Measurements from ENCODE around the gene PANX1. TPM values are rescaled to one million over a fixed set of nuclear protein-coding genes. Genes with fewer than 3 reads are reported as not detected.

Gene PANX1
- total RNA-seq, 4 donors from 2014 or later, result 29.9 to 43.2 (median 35.9) TPM

GRCh38 chr11:94149431-94150017 lies 20.9 kb downstream of the PANX1 start:
- H3K36me3 ChIP-seq, result peaks cover 0 to 9% of the 10 kb centered on the region in 2 donors
- ATAC-seq, result no peak
- peaks cover 0 to 82% (median 17%) of the 10 kb centered on the region in 3 donors for H3K4me1 ChIP-seq
- H3K4me3 ChIP-seq, result no peak overlapping the region
- 63 to 80% methylated on average over 1 to 2 of the region's 3 CpGs for WGBS, 2 donors (ENCODE audit: low coverage in 1 of 2)
- TF ChIP-seq POLR2A (IDR thresholded peaks at IDR 0.05) (no peak), EP300 (IDR thresholded peaks at IDR 0.05) (no peak), POLR2AphosphoS5 (IDR thresholded peaks at IDR 0.05) (no peak)
- TF ChIP-seq, protein P1, sequence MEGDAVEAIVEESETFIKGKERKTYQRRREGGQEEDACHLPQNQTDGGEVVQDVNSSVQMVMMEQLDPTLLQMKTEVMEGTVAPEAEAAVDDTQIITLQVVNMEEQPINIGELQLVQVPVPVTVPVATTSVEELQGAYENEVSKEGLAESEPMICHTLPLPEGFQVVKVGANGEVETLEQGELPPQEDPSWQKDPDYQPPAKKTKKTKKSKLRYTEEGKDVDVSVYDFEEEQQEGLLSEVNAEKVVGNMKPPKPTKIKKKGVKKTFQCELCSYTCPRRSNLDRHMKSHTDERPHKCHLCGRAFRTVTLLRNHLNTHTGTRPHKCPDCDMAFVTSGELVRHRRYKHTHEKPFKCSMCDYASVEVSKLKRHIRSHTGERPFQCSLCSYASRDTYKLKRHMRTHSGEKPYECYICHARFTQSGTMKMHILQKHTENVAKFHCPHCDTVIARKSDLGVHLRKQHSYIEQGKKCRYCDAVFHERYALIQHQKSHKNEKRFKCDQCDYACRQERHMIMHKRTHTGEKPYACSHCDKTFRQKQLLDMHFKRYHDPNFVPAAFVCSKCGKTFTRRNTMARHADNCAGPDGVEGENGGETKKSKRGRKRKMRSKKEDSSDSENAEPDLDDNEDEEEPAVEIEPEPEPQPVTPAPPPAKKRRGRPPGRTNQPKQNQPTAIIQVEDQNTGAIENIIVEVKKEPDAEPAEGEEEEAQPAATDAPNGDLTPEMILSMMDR (IDR thresholded peaks at IDR 0.05), result no peak
- H3K27ac ChIP-seq, result no peak overlapping the region
- no peaks in the 10 kb centered on the region for H3K27me3 ChIP-seq
- H3K9me3 ChIP-seq, result no peaks in the 10 kb centered on the region

- ATAC-seq, result no peak
- no peak overlapping the region for H3K4me3 ChIP-seq
- H3K27me3 ChIP-seq, result no peaks in the 10 kb centered on the region
- peaks cover 0 to 9% of the 10 kb centered on the region in 2 donors for H3K36me3 ChIP-seq
- H3K27ac ChIP-seq, result no peak overlapping the region
- WGBS, 2 donors (ENCODE audit: low coverage in 1 of 2), result 76 to 91% methylated on average over 3 of the region's 3 CpGs
- H3K9me3 ChIP-seq, result no peaks in the 10 kb centered on the region
- TF ChIP-seq POLR2AphosphoS5 (IDR thresholded peaks at IDR 0.05), result no peak
- TF ChIP-seq, protein P1 (IDR thresholded peaks at IDR 0.05), result no peak
- no peak for TF ChIP-seq POLR2A (IDR thresholded peaks at IDR 0.05)
- no peak for TF ChIP-seq EP300 (IDR thresholded peaks at IDR 0.05)
- peaks cover 0 to 81% (median 17%) of the 10 kb centered on the region in 3 donors for H3K4me1 ChIP-seq
Observed at GRCh38 chr11:94150056-94150455, 21.4 kb downstream of the PANX1 start.

DNA sequence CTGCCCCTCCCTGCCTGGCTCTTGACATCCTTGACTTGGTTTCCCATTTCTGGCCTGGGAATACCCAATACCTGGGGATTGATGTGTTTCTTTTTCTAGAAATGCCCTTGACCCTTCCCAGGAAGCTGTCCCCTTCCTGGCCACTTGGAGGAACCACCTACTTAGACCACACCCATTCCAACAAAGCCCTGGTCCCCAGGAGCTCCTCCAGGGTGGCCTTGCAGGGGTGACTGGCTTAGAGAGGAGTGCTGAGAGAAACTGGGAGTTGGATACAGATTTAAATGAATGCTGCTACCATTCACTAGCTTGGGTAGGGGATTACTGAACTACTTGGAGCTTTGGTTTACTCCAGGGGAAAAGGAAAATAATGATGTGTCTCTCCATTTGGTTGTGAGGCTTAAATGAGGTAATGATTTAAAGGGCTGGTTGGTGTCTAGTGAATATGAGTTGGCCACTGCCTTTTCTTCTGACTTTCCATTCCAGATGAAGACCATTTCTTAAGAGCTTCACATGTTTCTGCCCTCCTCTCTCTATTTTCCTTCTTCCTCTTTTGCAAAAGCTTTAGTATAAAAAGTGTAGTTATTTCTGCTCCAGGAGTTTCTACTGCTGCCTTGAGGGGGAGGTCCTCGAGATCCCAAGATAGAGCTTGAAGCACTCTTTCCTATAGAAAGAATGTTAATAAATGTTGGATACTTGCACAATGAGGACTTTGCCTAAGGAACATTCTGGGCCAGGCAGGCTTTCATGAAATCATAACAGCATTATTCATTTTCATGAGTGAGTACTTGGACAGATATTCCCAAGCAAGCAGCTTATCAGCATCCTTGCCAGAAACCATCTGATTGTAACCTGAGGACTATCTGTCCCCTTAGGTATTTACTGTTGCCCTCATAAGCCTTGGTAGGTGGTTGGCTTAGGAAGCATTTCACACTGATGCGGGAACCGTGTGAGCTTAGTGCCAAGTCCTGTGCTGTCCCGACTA lies 22.4 kb downstream of the PANX1 start:
- Histone ChIP-seq H3K27ac (no peak overlapping the region), H3K4me3 (no peak overlapping the region), H3K4me1 (peaks cover 0 to 78% (median 17%) of the 10 kb centered on the region in 3 donors), H3K27me3 (no peaks in the 10 kb centered on the region), H3K36me3 (peaks cover 0 to 9% of the 10 kb centered on the region in 2 donors), H3K9me3 (no peaks in the 10 kb centered on the region)
- TF ChIP-seq POLR2AphosphoS5 (IDR thresholded peaks at IDR 0.05) (no peak), POLR2A (IDR thresholded peaks at IDR 0.05) (no peak), EP300 (IDR thresholded peaks at IDR 0.05) (no peak)
- TF ChIP-seq, protein P1 (IDR thresholded peaks at IDR 0.05), result no peak
- 80 to 84% methylated on average over 2 to 3 of the region's 4 CpGs for WGBS, 2 donors (ENCODE audit: low coverage in 1 of 2)
- no peak for ATAC-seq

GRCh38 chr11:94151903-94152677 lies 23.4 kb downstream of the PANX1 start:
- H3K27ac ChIP-seq, result peak overlapping the region in 1 of 4 donors; percentile 29
- no peaks in the 10 kb centered on the region for H3K27me3 ChIP-seq
- TF ChIP-seq, protein P1 (IDR thresholded peaks at IDR 0.05), result no peak
- peak; percentile 49 for TF ChIP-seq POLR2AphosphoS5 (IDR thresholded peaks at IDR 0.05)
- no peaks in the 10 kb centered on the region for H3K9me3 ChIP-seq
- WGBS, 2 donors (ENCODE audit: low coverage in 1 of 2), result 77 to 88% methylated on average over 3 to 5 of the region's 6 CpGs
- peak; percentile 75 for ATAC-seq
- no peak overlapping the region for H3K4me3 ChIP-seq
- peaks cover 0 to 75% (median 17%) of the 10 kb centered on the region in 3 donors for H3K4me1 ChIP-seq
- H3K36me3 ChIP-seq, result peaks cover 0 to 9% of the 10 kb centered on the region in 2 donors
